Stimulated activated CD4-positive, alpha-beta T cell treated with anti-CD3 and anti-CD28 coated beads, Interleukin-1b, Interleukin-23, amount 100 ng/mL, for 24 hours (primary cell): ENCODE data around the gene TM4SF18.
"Not testable (repeated sequence)": the region's sequence is repeated elsewhere in the genome, so short reads cannot be mapped to it uniquely, and the experiment has no call there.

ENCODE experiments used
- DNase-seq, 4 experiments: peaks; one replicate each; pipeline ENCODE4 v3.0.0-alpha.2; 2020; ENCODE audit warnings: low read depth in 4 of 4, low spot score in 1 of 4

The TM4SF18 gene, protein sequence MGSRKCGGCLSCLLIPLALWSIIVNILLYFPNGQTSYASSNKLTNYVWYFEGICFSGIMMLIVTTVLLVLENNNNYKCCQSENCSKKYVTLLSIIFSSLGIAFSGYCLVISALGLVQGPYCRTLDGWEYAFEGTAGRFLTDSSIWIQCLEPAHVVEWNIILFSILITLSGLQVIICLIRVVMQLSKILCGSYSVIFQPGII

GRCh38 chr3:149333176-149333859 is at the start of gene TM4SF18:
Gene TM4SF18, minus strand, starts transcription at chr3:149333636. Its CDS starts 254 bp downstream, at chr3:149333382.
- DNase-seq: no peak

GRCh38 chr3:149382518-149382917 is 49.1 kb upstream of the TM4SF18 start:
- DNase-seq: no peak

- DNase-seq: no peak
These were observed 48.6 kb upstream of the TM4SF18 start for GRCh38 chr3:149382101-149382467.

- no peak for DNase-seq
These were observed 48.0 kb upstream of the TM4SF18 start for GRCh38 chr3:149381173-149382100.

DNA sequence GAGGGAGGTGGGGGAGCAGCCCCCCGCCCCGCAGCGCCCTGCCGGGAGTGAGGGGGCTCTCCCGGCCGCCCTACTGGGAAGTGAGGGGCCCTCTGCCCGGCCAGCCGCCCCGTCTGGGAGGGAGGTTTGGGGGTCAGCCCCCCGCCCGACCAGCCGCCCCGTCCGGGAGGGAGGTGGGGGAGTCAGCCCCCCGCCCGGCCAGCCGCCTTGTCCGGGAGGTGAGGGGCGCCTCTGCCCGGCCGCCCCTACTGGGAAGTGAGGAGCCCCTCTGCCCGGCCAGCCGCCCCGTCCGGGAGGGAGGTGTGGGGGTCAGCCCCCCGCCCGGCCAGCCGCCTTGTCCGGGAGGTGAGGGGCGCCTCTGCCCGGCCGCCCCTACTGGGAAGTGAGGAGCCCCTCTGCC is 46.8 kb upstream of the TM4SF18 start:
- DNase-seq: not testable (repeated sequence)

DNA sequence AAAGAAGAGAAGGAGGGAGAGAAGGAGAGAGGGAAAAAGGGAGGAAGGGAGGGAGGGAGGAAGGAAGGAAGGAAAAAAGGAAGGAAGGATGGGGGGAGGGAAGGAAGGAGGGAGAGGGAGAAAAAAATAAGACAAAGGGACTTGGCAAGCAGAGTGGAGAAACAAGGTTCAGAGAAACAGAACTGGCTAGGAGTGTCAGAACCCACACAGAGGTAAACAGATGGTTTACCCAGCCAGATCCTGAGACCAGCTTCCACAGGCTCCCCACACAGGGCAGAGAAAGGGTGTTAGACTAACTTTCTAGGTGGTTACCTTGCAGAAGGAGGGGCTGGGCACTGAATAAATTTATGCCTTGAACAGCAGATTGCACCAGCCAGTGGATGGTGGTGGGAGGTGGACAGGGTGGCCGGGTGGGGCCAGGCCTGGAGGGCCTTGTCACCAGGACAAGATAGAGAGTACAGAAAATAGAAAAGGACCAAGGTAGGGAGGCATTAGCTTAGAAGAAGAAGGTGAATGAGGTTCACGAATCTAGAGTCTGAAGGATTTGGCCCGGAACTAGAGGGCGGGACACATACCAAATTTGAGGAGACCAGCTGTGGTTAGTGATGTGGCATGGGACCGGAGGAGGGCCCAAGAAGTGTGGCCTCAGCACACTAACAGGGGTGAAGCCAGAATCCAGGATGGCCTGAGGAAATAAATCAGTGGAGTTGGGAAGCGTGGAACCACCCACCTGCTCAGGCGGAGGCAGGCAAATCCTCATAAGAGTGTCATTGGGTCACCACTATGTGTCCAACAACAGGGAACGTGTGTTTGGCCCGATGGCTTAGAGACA is 45.3 kb upstream of the TM4SF18 start:
- no peak for DNase-seq

GRCh38 chr3:149377408-149378364 is 44.2 kb upstream of the TM4SF18 start, which contains the start of gene TM4SF1:
Gene TM4SF1, minus strand, starts transcription at chr3:149377649. Its CDS starts 102 bp downstream, at chr3:149377547.
- no peak for DNase-seq

DNA sequence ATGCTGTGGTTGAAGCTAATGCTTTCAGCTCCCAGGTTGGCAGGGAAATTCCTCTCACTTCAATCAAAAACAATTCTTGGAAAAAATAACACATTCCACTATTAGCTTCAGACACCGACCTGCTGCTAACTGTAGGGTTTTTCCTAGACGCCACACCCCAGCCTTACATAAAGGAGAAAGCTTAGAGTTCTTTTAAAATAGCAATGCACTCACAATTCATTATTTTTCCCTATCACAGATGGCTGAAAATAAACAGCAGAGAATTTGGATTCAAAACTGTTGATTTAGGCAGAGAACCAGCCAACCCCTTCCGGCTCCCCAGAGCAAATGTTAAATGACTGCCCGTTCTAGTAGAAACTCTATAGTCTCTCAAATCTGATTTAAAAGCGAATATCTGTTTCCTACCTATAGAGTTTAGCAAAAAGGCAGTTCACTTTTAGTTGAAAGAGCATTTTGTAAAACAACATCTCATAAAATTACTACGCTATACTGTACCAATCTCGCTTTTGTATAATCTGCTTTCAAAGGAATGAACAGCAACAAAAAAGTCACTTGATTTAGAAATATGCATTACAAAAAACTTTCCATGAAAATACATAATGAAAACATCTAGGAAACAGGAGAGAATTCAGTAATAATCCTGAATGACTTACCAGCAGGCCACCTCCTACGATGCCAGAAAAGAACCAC is 43.4 kb upstream of the TM4SF18 start:
- DNase-seq: no peak

DNA sequence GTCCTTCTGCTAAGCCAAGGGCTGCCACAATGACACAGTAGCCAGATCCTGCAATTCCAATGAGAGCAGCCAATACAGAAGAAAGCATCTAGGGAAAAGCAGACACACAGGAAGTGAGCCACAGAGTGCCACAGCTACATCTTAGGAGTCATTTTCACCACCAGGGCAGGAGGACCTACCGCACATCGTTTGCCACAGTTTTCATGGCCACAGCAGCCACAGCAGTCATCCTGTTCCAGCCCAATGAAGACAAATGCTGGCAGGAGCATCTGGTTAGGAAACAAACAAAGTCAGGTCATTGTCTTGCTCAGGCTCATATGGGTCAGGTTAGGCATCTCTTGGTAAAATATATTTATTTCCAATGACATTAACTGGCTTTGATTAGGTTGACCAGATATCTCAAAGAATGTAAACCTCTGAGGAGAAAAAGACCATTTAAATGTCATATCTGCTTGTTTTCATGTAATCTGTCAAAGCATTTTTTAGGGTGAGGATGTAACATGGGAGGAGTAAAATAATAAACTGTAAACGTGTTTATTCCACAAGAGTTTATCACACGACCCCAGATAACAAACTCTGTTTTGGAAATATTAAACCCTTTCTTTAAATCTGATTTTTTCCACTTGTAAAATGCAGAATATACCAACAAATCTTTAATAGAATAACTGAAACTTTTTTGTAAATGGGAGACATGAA is 42.2 kb upstream of the TM4SF18 start:
- no peak for DNase-seq

DNA sequence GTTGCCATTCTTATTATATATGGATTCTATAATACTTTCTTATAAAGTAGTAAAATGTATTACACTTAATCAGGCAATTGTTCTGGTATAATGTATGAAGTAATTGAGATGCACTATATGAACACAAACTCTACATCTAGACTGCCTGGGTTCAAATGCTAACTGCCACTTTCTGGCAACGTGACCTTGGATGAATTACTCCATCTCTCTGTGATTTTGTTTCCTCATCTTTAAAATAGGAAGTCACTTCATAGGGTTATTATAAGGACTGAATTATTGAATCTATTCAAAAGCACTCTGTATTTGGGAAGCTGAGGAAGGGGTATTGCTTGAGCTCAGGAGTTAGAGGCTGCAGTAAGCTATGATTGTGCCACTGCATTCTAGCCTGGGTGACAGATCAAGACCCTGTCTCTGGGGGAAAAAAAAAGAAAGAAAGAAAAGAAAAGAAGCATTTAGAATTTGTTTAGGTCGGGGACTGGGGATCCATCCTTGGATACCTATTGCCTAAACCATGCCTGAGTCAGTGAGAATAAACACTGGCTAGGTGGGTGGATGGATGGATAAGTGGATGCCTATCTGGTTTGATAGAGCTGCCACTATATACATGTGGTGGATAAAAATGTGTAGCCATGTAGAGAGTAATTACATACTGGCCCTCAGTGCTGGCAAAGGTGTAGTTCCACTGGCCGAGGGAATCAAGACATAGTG is 41.5 kb upstream of the TM4SF18 start:
- no peak for DNase-seq

DNA sequence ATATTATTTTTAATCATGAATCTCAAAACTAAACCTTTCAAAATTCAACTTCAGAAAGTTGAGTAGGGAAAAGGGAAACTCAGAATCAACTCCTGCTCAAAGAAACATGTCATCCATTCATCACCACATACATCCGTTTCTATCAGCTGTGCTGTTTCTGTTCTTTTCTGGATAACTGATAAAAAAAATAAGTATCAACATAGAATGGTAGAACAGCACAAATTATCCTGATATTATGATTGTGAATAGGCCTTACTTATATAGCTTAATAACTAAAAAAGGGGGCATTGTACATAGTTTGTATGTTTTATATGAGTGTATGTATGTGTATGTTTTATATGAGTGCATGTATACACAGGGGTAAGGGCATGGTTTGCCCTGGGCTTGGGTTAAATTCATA is 41.0 kb upstream of the TM4SF18 start:
- DNase-seq: no peak

DNA sequence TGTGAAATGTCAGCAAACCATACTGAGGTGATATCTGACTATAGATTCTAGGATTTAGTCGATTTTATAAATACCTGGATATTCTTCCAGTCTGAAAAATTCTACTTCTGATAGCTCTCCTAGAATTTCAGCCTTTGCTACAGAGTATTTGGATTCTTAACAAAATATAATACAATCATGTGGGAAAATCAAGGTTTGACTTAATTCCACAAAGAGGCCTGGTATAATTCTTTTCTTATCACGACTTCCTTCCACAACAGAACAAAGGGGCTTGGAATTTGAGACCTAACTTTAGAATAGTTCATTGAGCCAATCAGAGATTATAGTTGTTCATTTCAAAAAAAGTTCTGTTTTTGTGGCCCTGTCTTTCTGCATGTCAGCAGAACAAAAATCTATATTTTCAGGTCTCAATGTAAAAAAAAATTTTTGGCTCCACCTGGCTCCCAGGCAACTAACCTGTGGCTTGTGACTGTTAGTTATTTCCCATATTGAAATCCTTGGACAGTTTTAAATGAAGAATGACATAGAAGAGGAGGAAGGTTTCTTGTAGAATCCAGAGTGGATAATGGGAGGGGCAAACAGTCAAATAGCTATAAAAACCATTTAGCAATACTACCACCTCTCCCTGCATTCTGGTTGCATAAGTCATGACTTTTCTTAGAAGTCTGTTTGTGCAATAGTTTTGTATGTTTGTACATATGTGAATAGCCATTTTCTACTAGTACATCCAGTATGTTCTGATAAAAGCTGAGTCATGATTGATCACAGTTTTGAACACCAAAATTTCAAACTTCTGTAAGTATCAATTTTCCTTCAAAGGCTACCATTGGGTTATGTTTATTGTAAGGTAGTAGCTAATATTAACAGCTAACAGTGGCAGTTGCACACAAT is 40.0 kb upstream of the TM4SF18 start:
- no peak for DNase-seq

DNA sequence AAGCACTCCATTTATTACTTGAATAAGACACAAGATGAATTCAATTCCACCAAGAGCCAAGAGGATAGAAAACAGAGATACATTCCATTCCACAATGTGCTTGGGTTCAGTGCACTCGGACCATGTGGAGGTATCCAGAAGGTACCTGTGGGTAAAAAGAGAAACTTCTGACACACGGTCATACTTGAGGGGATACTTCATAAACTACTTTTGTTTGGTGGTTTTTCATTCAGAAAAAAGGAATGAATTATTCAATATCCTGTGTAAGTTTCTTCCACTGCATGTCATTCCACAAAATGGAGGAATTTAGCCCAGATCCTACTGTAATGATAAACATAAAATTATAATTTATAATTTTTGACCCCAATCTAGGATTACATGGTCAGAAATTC is 38.3 kb upstream of the TM4SF18 start:
- DNase-seq: no peak

DNA sequence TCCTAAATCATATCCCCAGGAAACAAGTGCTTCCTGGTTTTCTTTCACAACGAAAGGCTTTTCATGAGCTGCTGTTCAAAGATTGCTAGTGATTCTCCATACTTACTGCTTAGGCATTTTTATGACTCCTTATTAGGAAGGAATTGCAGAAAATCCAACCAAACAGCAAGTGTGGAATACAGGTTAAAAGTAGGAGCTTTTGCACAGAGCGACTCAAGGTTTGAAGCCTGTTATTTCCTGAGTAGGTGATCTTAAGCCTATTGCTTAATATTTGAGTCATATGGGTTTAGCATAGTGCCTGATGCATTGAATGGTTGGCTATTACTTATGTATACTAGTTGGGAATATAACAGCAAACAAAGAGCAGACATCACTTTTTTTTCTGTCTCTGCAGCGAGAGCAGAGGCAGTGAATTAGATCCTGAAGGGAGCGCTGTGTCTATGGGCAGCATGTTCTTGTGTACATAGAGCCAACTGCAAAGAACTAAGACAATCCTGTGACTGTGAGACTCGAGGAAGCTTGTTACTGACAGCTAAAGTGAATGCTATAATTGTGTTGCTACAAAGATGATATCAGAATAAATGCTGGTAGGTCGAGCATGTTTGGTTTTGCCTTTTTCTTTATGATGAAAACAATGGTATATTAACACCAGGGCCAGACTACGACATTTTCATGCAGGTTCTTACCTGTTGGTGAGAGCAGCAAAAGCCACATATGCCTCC is 37.7 kb upstream of the TM4SF18 start:
- DNase-seq: no peak

- DNase-seq: no peak
These were observed 36.8 kb upstream of the TM4SF18 start for GRCh38 chr3:149369991-149370866.
